ENCODE data around the gene LOXL1.
A peak's percentile ranks its signal among the peaks of the same experiment; 100 is the strongest.

LOXL1 gene

DNA sequence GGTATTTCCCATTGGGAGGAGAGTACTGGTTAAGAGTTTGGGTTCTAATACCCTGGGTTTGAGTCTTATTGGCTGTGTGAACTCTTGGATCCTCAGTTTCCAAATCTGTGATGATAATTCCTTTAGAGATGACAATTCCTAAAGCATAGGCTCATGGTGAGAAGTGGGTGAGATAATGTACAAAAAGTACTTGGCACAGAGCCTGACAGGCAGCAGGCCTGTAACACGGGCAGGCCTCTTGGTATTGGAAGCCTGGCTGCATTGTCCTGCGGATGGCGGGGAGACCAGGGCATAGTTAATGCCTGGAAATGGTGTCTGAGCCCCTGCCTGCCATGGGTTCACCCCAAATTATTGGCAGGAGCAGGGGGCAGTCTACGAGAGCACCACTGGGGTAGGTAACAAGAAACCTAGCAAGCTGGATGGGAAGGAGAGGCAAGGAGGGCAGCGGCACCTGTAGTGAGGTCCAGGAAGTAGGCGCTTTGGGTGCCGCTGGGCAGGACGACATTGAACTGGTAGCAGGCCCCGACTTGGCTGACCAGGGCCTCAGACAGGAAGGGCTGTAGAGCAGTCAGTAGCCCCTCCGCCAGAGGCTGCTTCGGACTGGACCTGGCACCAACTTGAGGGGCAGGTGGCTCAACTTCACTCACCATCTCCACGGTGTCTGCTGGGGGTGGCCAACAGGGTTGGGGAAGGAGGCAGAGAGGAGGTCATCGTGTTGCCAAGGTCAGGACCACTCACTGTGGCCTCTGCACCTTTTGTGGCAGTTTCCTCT lies 58.1 kb downstream of the LOXL1 start:
- no peaks in the 10 kb centered on the region for H3K9me3 Mint-ChIP-seq
- H3K27me3 Mint-ChIP-seq (ENCODE audit: low read depth, poor library complexity), result peaks cover 14% of the 10 kb centered on the region
- peaks cover 44% of the 10 kb centered on the region for H3K4me1 Mint-ChIP-seq
- no peaks in the 10 kb centered on the region for H3K36me3 Mint-ChIP-seq (ENCODE audit: low read depth)
- no peak for DNase-seq
- no peak overlapping the region for H3K4me3 Mint-ChIP-seq
- no peak overlapping the region for H3K27ac Mint-ChIP-seq
- TF ChIP-seq, protein P1, sequence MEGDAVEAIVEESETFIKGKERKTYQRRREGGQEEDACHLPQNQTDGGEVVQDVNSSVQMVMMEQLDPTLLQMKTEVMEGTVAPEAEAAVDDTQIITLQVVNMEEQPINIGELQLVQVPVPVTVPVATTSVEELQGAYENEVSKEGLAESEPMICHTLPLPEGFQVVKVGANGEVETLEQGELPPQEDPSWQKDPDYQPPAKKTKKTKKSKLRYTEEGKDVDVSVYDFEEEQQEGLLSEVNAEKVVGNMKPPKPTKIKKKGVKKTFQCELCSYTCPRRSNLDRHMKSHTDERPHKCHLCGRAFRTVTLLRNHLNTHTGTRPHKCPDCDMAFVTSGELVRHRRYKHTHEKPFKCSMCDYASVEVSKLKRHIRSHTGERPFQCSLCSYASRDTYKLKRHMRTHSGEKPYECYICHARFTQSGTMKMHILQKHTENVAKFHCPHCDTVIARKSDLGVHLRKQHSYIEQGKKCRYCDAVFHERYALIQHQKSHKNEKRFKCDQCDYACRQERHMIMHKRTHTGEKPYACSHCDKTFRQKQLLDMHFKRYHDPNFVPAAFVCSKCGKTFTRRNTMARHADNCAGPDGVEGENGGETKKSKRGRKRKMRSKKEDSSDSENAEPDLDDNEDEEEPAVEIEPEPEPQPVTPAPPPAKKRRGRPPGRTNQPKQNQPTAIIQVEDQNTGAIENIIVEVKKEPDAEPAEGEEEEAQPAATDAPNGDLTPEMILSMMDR (IDR thresholded peaks at IDR 0.05), result no peak

DNA sequence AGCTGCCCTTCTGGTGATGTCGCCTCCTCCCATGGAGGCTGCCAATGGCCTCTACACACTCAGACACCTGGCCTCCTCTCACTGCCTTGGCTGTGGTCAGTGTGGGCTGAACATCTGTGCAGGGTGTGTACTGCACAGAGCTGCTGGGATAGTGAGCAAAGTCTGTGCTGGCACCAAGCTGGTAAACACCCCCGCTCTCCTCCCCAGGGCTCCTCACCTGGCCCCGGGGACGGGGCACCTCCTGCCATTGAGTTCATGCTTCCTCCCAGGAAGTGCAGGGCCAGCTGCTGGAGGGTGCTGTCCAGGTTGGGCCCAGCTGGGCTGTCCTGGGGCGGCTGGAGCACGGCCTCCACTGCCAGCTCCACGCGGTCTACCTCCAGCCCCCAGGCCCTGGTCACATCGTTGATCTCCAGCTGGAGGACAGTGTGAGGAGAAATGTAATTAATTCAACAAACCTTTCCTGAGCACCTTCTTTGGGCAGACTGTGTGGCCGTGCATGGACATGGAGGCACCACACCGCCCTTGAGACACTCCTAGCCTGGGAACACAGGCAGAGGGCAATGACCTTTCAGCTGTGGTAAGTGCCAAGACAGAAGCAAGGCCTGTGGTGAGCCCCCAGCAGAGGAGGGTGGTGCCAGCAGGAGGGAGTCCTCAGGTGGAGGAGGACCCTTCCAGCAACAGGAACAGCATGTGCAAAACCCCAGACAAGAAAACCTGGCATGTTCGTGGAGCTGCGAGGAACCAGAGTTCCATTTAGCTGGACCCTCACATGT lies 59.0 kb downstream of the LOXL1 start:
- H3K27ac Mint-ChIP-seq, result no peak overlapping the region
- no peaks in the 10 kb centered on the region for H3K9me3 Mint-ChIP-seq
- H3K4me3 Mint-ChIP-seq, result peak overlapping the region; percentile 2
- no peak for DNase-seq
- no peaks in the 10 kb centered on the region for H3K36me3 Mint-ChIP-seq (ENCODE audit: low read depth)
- H3K27me3 Mint-ChIP-seq (ENCODE audit: low read depth, poor library complexity), result peaks cover 16% of the 10 kb centered on the region
- TF ChIP-seq, protein P1 (IDR thresholded peaks at IDR 0.05), result no peak
- H3K4me1 Mint-ChIP-seq, result peaks cover 44% of the 10 kb centered on the region

DNA sequence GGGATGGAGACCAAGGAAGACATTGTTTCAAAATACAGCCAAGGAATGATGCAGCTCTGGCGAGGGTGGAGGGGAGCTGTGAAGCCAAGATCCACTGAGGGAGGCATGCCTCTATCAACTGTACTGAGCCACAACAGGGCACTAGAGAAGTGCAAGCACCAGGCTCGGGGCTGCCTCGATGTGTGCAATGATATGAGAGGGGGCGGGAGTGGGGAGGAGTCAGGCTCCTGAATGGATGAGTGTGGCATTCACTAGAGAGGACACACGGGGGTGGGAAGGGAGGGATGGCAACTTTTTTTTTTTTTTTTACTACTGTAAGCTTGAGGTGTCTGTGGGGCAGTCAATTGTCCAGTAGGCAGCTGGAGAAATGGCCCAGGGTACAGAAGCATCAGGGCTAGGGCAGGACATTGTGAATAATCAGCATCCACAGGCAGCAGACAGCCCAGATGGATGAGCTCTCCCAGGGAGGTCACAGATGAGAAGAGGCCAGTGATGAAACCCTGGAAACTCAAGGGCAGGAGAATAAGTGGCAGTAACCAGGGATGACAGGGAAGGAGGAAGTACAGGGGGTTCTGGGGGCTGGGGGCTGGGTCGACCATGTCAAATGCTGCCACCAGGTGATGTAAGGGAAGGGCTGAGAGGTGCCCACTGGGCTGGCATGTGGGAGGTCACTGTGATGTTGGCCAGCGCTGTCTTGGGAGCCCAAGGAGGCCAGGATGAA lies 60.0 kb downstream of the LOXL1 start:
- H3K36me3 Mint-ChIP-seq (ENCODE audit: low read depth), result no peaks in the 10 kb centered on the region
- H3K27ac Mint-ChIP-seq, result no peak overlapping the region
- peaks cover 22% of the 10 kb centered on the region for H3K27me3 Mint-ChIP-seq (ENCODE audit: low read depth, poor library complexity)
- H3K4me3 Mint-ChIP-seq, result peak overlapping the region; percentile 2
- peaks cover 46% of the 10 kb centered on the region for H3K4me1 Mint-ChIP-seq
- no peaks in the 10 kb centered on the region for H3K9me3 Mint-ChIP-seq
- no peak for DNase-seq
- TF ChIP-seq, protein P1 (IDR thresholded peaks at IDR 0.05), result no peak

DNA sequence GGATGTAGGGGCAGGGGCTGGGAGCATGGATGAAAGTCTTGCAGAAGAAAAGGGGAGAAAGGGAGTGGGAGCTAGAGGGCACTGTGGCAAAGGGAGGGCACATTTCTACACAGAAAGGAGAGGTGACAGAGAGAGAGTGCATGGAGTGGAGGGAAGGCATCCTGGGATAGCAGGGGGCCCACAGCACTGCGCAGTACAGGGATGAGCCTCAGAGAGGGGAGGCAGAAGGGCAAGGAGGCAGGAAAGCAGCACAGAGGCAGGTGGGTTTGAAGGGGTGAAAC lies 60.5 kb downstream of the LOXL1 start:
- Mint-ChIP-seq H3K36me3 (ENCODE audit: low read depth) (no peaks in the 10 kb centered on the region), H3K27ac (peak overlapping the region; percentile 30)

DNA sequence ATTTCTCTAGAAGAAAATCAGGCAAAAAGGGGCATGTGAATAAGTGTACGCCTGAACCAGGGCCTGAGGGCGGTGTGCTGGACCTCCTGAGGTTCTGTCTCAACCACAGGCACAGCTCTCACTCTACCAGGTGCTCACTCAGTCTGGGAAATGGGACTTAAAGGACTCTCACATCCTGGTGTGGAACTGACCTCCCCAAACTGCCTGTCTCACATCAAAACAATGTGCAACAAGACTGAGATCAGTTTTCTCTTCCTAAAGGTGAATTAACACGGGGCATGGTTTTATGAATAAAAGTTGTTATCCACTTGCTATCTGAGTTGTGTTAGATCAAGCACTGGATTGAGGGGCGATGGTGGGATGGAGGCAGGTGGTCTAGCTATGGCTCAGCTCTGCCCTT lies 61.0 kb downstream of the LOXL1 start:
- DNase-seq, result no peak
- no peak overlapping the region for H3K4me3 Mint-ChIP-seq
- H3K27ac Mint-ChIP-seq, result peak overlapping the region; percentile 30
- TF ChIP-seq, protein P1 (IDR thresholded peaks at IDR 0.05), result no peak
- H3K27me3 Mint-ChIP-seq (ENCODE audit: low read depth, poor library complexity), result peaks cover 23% of the 10 kb centered on the region
- no peaks in the 10 kb centered on the region for H3K36me3 Mint-ChIP-seq (ENCODE audit: low read depth)
- peaks cover 40% of the 10 kb centered on the region for H3K4me1 Mint-ChIP-seq
- H3K9me3 Mint-ChIP-seq, result no peaks in the 10 kb centered on the region

More for the DNA sequence above, 60.5 kb downstream of the LOXL1 start:
- H3K4me3 Mint-ChIP-seq, result no peak overlapping the region
- no peak for DNase-seq
- peaks cover 23% of the 10 kb centered on the region for H3K27me3 Mint-ChIP-seq (ENCODE audit: low read depth, poor library complexity)
- TF ChIP-seq, protein P1 (IDR thresholded peaks at IDR 0.05), result no peak
- peaks cover 46% of the 10 kb centered on the region for H3K4me1 Mint-ChIP-seq
- H3K9me3 Mint-ChIP-seq, result no peaks in the 10 kb centered on the region

Data from nephron progenitor cell (in vitro differentiated cells).